MG63 (cell line): ENCODE data around the gene UGT1A1. TPM values are rescaled to one million over a fixed set of nuclear protein-coding genes. Genes with fewer than 3 reads are reported as not detected.
A peak's percentile ranks its signal among the peaks of the same experiment; 100 is the strongest.

Source experiments
- DNase-seq: peaks from one replicate; pipeline ENCODE4 v3.0.0-alpha.2; 2020
- H3K27me3 ChIP-seq: fragments of 250-450 bp; sonication (Bioruptor Pico); 2 replicates; pipeline ENCODE4 v1.5.1; 2020; ENCODE audit warnings: mild to moderate bottlenecking, moderate library complexity
- H3K36me3 ChIP-seq: fragments of 250-450 bp; sonication (Bioruptor Pico); 2 replicates; pipeline ENCODE4 v1.5.1; 2020; ENCODE audit warnings: mild to moderate bottlenecking, moderate library complexity
- H3K4me3 ChIP-seq: fragments of 250-450 bp; sonication (Bioruptor Pico); 2 replicates; pipeline ENCODE4 v1.5.1; 2020; ENCODE audit warnings: mild to moderate bottlenecking, moderate library complexity
- H3K9me3 ChIP-seq: fragments of 250-450 bp; sonication (Bioruptor Pico); 2 replicates; pipeline ENCODE4 v1.5.1; 2020; ENCODE audit warnings: mild to moderate bottlenecking, moderate library complexity
- total RNA-seq: library from RNA; depleted of rRNA; stranded (reverse); fragments of >200 nt; shearing (Covaris generic); gene quantifications from 2 replicates; pipeline ENCODE4 v1.2.3, GENCODE V29; 2014; ENCODE audit warnings: low replicate concordance

Gene UGT1A1
- total RNA-seq, 1 experiment from 2014 or later: not detected

- H3K36me3 ChIP-seq: no peaks in the 10 kb centered on the region
- no peak for DNase-seq
- no peaks in the 10 kb centered on the region for H3K27me3 ChIP-seq
- peaks cover 5% of the 10 kb centered on the region; the same call in 1 of the 2 replicates for H3K9me3 ChIP-seq
- H3K4me3 ChIP-seq: no peak overlapping the region
Observed at GRCh38 chr2:233779722-233780121, 19.7 kb downstream of the UGT1A1 start.

- no peak overlapping the region for H3K4me3 ChIP-seq
- no peaks in the 10 kb centered on the region for H3K36me3 ChIP-seq
- no peaks in the 10 kb centered on the region for H3K27me3 ChIP-seq
- peaks cover 5% of the 10 kb centered on the region; the same call in 1 of the 2 replicates for H3K9me3 ChIP-seq
- DNase-seq: no peak
Observed at GRCh38 chr2:233780771-233781170, 20.7 kb downstream of the UGT1A1 start.

DNA sequence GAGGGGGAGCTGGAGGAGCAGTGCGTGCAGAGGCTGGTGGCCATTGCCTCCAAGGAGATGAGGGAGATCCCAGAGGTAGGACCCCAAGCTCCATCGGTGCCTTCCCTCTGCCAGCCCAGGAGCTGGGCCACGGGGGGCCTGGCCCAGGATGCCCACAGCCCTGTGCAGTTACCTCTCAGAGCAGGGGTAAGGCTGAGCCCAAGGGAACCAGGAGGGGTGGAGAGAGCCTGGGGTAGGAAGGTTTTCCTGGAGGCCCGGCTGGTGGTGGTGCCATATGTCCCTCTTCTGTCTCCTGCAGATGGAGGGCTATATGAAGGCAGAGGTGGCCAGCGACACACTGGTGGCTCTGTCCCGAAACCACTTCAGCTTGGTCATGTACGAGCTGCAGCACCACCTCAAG is 29.5 kb downstream of the UGT1A1 start:
- DNase-seq: no peak
- Histone ChIP-seq H3K4me3 (no peak overlapping the region), H3K27me3 (no peaks in the 10 kb centered on the region), H3K9me3 (no peaks in the 10 kb centered on the region), H3K36me3 (no peaks in the 10 kb centered on the region)

- Histone ChIP-seq H3K36me3 (no peaks in the 10 kb centered on the region), H3K27me3 (no peaks in the 10 kb centered on the region), H3K4me3 (no peak overlapping the region), H3K9me3 (no peaks in the 10 kb centered on the region)
- DNase-seq: no peak
Observed at GRCh38 chr2:233791151-233791882, 31.2 kb downstream of the UGT1A1 start.

GRCh38 chr2:233791883-233792329 is 31.8 kb downstream of the UGT1A1 start:
- Histone ChIP-seq H3K9me3 (no peaks in the 10 kb centered on the region), H3K36me3 (no peaks in the 10 kb centered on the region), H3K27me3 (no peaks in the 10 kb centered on the region), H3K4me3 (no peak overlapping the region)
- no peak for DNase-seq

GRCh38 chr2:233792720-233793119 is 32.6 kb downstream of the UGT1A1 start:
- DNase-seq: no peak
- no peaks in the 10 kb centered on the region for H3K27me3 ChIP-seq

DNA sequence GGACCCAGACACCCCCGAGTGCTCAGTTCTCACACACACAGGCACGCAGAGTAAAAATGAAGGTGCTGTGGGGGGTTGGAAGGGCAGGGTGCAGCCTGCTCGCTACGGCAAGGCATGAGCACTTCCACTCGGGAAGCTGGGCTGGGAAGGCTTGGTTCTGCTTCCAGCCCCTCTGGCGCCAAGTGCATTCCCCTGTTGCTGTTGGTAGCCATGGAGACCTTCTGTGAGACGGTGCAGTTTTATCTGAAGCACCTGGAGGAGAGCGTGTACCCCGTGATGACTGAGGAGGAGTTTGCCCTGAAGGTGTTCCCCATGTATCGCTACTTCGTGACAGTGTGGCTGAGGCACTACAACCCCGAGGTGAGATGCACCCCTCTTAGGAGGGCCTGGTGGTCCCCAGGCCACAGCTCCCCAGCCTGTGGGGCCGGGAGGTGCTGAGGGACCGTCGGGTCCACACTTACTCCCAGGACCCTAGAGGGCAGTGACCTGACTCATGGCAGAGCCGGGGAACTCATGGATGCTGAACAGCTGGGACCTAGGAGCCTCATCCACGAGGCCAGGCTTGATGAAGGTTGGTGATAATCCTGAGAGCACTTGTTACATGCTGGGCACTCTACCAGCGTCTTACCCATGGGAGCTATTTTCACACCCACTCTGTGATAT is 33.5 kb downstream of the UGT1A1 start:
- DNase-seq: no peak
- Histone ChIP-seq H3K36me3 (no peaks in the 10 kb centered on the region), H3K27me3 (no peaks in the 10 kb centered on the region), H3K9me3 (no peaks in the 10 kb centered on the region), H3K4me3 (no peak overlapping the region)

More at GRCh38 chr2:233792720-233793119, 32.6 kb downstream of the UGT1A1 start:
- H3K9me3 ChIP-seq: no peaks in the 10 kb centered on the region
- no peak overlapping the region for H3K4me3 ChIP-seq
- H3K36me3 ChIP-seq: no peaks in the 10 kb centered on the region

GRCh38 chr2:233794128-233794658 is 34.1 kb downstream of the UGT1A1 start:
- no peak for DNase-seq
- Histone ChIP-seq H3K27me3 (no peaks in the 10 kb centered on the region), H3K4me3 (no peak overlapping the region), H3K9me3 (no peaks in the 10 kb centered on the region), H3K36me3 (no peaks in the 10 kb centered on the region)

DNA sequence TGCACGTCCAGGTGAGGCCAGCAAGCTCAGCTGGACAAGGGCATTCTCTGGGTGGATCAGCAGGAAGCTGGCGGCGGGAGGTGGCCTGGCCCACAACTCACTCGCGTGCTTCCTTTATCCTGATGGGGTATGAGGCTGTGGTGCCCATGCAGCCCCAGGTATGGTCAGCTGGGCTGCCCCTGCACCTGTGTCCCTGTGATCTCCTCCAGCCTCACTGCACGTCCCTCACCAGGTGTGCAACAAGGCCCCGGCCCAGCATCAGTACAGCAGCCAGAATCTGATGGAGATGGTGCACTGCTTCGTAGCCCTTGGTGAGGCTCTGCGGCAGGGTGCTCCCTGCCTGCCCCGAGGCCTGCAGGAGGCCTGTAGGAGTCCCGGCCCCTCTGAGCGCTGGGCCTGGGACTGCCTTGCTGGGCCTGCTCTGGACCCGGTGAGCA is 35.7 kb downstream of the UGT1A1 start:
- no peaks in the 10 kb centered on the region for H3K36me3 ChIP-seq
- no peaks in the 10 kb centered on the region for H3K9me3 ChIP-seq
- no peak overlapping the region for H3K4me3 ChIP-seq
- no peak for DNase-seq
- H3K27me3 ChIP-seq: no peaks in the 10 kb centered on the region

DNA sequence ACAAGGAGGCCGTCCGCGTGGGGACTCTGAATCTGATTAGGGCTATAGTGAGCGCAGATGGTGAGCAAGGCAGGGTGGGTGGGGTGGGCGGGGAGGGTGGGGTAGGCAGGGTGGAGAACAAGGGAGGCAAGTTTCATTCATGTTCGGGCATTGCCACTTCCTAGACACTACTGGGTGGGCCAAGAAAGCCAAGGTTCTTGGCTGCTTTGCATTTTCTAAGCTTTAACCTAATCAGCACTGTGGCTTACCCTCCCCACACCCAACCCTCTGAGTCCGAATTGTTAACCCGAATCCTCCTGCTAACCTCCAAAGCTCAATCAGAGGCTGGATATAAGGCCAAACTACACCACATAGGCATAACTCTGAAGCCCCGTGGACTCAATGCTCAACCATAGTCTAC is 36.2 kb downstream of the UGT1A1 start:
- no peaks in the 10 kb centered on the region for H3K36me3 ChIP-seq
- H3K4me3 ChIP-seq: no peak overlapping the region
- no peaks in the 10 kb centered on the region for H3K9me3 ChIP-seq
- DNase-seq: no peak
- H3K27me3 ChIP-seq: no peaks in the 10 kb centered on the region

DNA sequence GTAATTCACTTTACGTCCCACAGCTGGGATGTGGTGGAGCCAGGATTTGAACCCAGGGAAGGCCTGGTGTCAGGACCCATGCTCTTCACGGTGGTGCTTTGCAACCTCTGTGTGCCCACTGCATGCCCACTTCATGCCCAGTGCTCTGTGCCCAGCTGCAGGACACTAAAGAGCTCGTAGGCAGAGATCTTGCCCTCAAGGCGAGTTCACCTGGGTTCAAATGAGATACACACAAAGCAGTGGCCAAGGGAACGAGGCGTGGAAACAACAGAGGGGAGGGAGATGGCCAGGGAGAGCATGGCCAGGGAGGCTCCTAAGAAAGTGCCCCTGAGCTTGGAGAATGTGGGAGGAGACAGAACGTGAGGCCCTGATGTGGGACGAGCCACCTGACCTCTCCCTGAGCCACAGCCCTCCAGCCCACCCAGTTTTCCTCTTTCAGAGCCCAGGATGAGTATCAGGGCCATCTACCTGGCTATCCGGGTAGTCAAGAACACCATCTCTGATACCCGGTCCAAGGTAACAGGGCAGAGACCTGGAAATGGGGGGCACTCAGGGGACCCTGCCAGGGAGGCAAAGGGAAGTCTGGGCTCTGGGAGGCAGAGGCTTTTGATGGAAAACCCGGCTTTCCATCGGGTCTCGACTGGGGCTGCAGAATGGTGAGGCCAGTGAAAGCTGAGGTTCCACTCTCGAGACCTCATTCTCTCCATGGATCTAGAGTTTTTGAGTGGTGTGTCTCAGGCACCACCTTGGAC is 38.4 kb downstream of the UGT1A1 start:
- Histone ChIP-seq H3K9me3 (no peaks in the 10 kb centered on the region), H3K4me3 (no peak overlapping the region), H3K27me3 (no peaks in the 10 kb centered on the region), H3K36me3 (no peaks in the 10 kb centered on the region)
- DNase-seq: no peak

DNA sequence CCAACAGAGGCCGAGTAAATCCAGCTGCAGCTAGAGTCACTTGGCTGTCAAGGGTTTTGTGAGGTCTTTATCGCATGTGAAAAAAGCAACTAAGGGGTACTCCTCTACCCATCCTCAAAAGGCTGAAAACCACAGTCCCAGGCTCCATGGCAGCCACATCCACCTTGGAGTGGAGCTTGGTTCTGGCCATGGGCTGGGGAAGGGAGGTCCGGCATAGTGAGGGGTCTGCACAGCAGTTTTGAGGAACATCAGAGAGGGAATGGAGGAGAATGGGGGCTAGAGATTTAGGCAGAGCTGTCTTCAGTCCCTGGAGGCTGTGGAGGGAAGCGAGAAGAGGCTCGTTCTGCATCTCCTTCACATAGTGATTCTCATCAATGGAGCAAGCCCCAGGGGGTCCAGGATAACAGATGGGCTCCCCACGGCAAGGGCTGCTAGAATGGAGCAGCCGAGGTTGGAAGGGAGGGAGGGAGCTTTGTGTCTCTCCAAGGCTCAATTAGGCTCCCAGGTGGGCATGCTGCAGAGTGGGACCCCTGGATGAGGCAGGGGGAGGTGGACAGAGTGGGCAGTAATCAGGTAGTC is 39.1 kb downstream of the UGT1A1 start:
- Histone ChIP-seq H3K9me3 (no peaks in the 10 kb centered on the region), H3K36me3 (no peaks in the 10 kb centered on the region), H3K4me3 (no peak overlapping the region), H3K27me3 (no peaks in the 10 kb centered on the region)
- DNase-seq: no peak

DNA sequence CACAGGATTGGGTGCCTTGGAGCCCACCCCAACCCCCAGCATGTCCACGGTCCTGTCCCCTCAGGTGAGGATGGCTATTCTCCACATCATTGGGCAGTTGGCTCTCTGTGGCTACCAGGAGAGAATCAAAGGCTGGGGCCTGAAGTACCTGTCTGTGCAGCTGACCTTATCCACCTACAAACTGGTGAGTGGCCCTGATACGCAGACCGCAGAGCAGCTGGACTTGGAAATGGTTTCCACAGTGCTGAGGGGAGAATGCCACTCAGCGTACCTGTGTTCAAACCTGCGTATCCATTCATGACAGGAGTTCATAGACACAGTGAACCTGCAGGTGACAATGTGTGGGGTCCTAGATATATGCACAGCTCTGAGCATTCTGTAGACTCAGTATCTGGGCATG is 39.6 kb downstream of the UGT1A1 start:
- H3K27me3 ChIP-seq: no peaks in the 10 kb centered on the region
- H3K4me3 ChIP-seq: no peak overlapping the region
- no peaks in the 10 kb centered on the region for H3K9me3 ChIP-seq
- DNase-seq: no peak
- no peaks in the 10 kb centered on the region for H3K36me3 ChIP-seq

GRCh38 chr2:233800208-233800607 is 40.1 kb downstream of the UGT1A1 start:
- DNase-seq: no peak
- no peaks in the 10 kb centered on the region for H3K27me3 ChIP-seq
- no peaks in the 10 kb centered on the region for H3K9me3 ChIP-seq
- no peak overlapping the region for H3K4me3 ChIP-seq
- no peaks in the 10 kb centered on the region for H3K36me3 ChIP-seq

GRCh38 chr2:233801357-233802131 is 41.5 kb downstream of the UGT1A1 start:
- Histone ChIP-seq H3K36me3 (no peaks in the 10 kb centered on the region), H3K9me3 (no peaks in the 10 kb centered on the region), H3K4me3 (no peak overlapping the region), H3K27me3 (no peaks in the 10 kb centered on the region)
- peak; percentile 28 for DNase-seq

DNA sequence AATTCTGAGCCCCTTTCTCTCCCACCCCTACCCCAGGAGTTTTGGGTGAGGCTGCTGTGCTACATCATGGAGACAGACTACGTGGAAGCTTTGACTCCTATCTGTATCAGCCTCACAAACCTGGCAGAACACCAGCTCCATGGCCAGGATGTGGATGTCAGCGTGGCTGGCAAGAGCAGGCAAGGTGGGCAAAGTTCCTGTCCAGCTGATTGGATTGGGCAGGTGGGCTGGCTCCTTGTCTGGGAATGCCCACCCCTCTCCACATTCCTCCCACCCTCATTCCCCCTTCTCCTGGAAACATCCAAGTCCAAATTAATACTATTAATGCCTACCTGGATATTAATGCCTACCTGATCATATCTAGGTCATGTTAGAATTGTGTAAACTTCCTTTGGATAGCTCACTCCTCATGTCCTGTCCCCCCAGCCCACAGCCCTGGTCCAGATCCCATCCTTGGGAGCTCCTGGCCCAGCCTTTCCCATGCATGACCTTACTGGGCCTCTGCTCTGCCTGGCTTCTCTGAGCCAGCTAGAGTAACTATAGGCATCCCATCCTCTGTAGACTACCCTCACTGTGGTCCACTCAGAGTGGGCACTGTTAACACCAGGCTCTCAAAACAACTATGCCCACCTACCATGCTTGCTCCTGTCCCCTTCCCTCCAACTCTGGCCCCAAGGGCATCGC is 42.2 kb downstream of the UGT1A1 start:
- H3K36me3 ChIP-seq: no peaks in the 10 kb centered on the region
- no peak for DNase-seq
- H3K27me3 ChIP-seq: no peaks in the 10 kb centered on the region
- H3K9me3 ChIP-seq: no peaks in the 10 kb centered on the region
- H3K4me3 ChIP-seq: no peak overlapping the region
